Activated T-cell treated with anti-CD3 and anti-CD28 coated beads, Interleukin-2, amount 50 U/mL, for 4 hours (primary cell): ENCODE results near the gene MYL2. TPM values are rescaled to one million over a fixed set of nuclear protein-coding genes. Genes with fewer than 3 reads are reported as not detected.

Experiments
- ATAC-seq, 2 donors: fragments of 200-7000 bp; cut with Tn5 transposase; one replicate each; pipeline ENCODE4 v1.10.0; 2021
- DNase-seq: peaks from one replicate; pipeline ENCODE4 v3.0.0-alpha.2; 2020
- H3K27me3 Mint-ChIP-seq: one replicate; pipeline ENCODE4 v1.8.0; 2021; ENCODE audit warnings: low read depth, mixed read lengths
- H3K36me3 Mint-ChIP-seq: one replicate; pipeline ENCODE4 v1.8.0; 2022; ENCODE audit warnings: mixed read lengths; ENCODE audit not compliant: insufficient read depth
- H3K4me1 Mint-ChIP-seq: one replicate; pipeline ENCODE4 v1.8.0; 2021; ENCODE audit warnings: low read depth, mixed read lengths
- H3K4me3 Mint-ChIP-seq: one replicate; pipeline ENCODE4 v1.8.0; 2021; ENCODE audit warnings: mild to moderate bottlenecking, moderate library complexity, mixed read lengths
- H3K9me3 Mint-ChIP-seq: one replicate; pipeline ENCODE4 v1.8.0; 2021; ENCODE audit warnings: mixed read lengths
- total RNA-seq, 3 donors: library from RNA; stranded (reverse); gene quantifications; one replicate each; pipeline ENCODE4 v1.2.1, GENCODE V29; 2021

The MYL2 gene
- total RNA-seq, 3 donors from 2014 or later, result not detected

GRCh38 chr12:110861729-110862128, 58.6 kb downstream of the MYL2 start:
- Mint-ChIP-seq H3K4me3 (no peak overlapping the region), H3K9me3 (no peaks in the 10 kb centered on the region), H3K4me1 (no peaks in the 10 kb centered on the region), H3K27me3 (peaks cover 1% of the 10 kb centered on the region), H3K36me3 (no peaks in the 10 kb centered on the region)
- no peak for DNase-seq
- ATAC-seq, result no peak

Other genes with a start within 250 kb of the MYL2 start
- 1 to 10 TPM; 6.1 to 8.1 (median 7.2) TPM for gene HVCN1, start 231.5 kb downstream of the MYL2 start, total RNA-seq
- 100 to 1,000 TPM; 345 to 413 (median 354) TPM for gene PPP1CC, start 177.7 kb downstream of the MYL2 start, total RNA-seq
- gene CCDC63, start 73.6 kb downstream of the MYL2 start, total RNA-seq, result not detected
- gene CUX2, start 113.6 kb upstream of the MYL2 start, total RNA-seq, result not detected